ENCODE results near the gene SEC24C. TPM values are rescaled to one million over a fixed set of nuclear protein-coding genes. Genes with fewer than 3 reads are reported as not detected.
"Not testable (repeated sequence)": the region's sequence is repeated elsewhere in the genome, so short reads cannot be mapped to it uniquely, and the experiment has no call there.

The SEC24C gene
- total RNA-seq, 2 donors from 2014 or later = 29.1 to 30.3 TPM

GRCh38 chr10:73714483-73714882 is 29.7 kb upstream of the SEC24C start:
- H3K4me1 ChIP-seq; intact Hi-C loops (cut with DNase I); H3K9me3 ChIP-seq; H3K4me3 ChIP-seq; DNase-seq; ATAC-seq; H3K27me3 ChIP-seq; H3K27ac ChIP-seq: not testable (repeated sequence)
- 49 to 61% methylated on average over 3 of the region's 3 CpGs for WGBS, 2 donors
- H3K36me3 ChIP-seq (replicated peaks in 1 of 2; ENCODE audit: insufficient read depth in 1 of 2, low read depth in 2 of 2) = peaks cover 0 to 28% of the 10 kb centered on the region in 2 donors

GRCh38 chr10:73715179-73716156 is 28.7 kb upstream of the SEC24C start:
- intact Hi-C loops (cut with DNase I); H3K4me1 ChIP-seq; H3K4me3 ChIP-seq; H3K27ac ChIP-seq; H3K9me3 ChIP-seq; ATAC-seq; H3K27me3 ChIP-seq; DNase-seq: not testable (repeated sequence)
- H3K36me3 ChIP-seq (replicated peaks in 1 of 2; ENCODE audit: insufficient read depth in 1 of 2, low read depth in 2 of 2) = peaks cover 5 to 27% of the 10 kb centered on the region in 2 donors
- 87 to 93% methylated on average over 15 to 17 of the region's 17 CpGs for WGBS, 2 donors

- Histone ChIP-seq H3K27ac (no peak overlapping the region), H3K36me3 (replicated peaks in 1 of 2; ENCODE audit: insufficient read depth in 1 of 2, low read depth in 2 of 2) (peaks cover 5 to 32% of the 10 kb centered on the region in 2 donors), H3K27me3 (no peaks in the 10 kb centered on the region), H3K4me1 (no peaks in the 10 kb centered on the region), H3K9me3 (no peaks in the 10 kb centered on the region), H3K4me3 (no peak overlapping the region)
- 64 to 69% methylated on average over 1 of the region's 1 CpG for WGBS, 2 donors
- ATAC-seq = no peak
- intact Hi-C loops (cut with DNase I) = no loop called here
- TF ChIP-seq CTCF (IDR thresholded peaks at IDR 0.05) (no peak), POLR2A (IDR thresholded peaks at IDR 0.05) (no peak)
- no peak for DNase-seq
Observed at GRCh38 chr10:73716251-73716650, 27.9 kb upstream of the SEC24C start.

- TF ChIP-seq CTCF (IDR thresholded peaks at IDR 0.05) (no peak), POLR2A (IDR thresholded peaks at IDR 0.05) (peak in 1 of 3 donors; percentile 5)
- intact Hi-C loops (cut with DNase I) = no loop called here
- Histone ChIP-seq H3K4me3 (no peak overlapping the region), H3K36me3 (replicated peaks in 1 of 2; ENCODE audit: insufficient read depth in 1 of 2, low read depth in 2 of 2) (peaks cover 5 to 32% of the 10 kb centered on the region in 2 donors), H3K4me1 (no peaks in the 10 kb centered on the region), H3K9me3 (no peaks in the 10 kb centered on the region), H3K27me3 (no peaks in the 10 kb centered on the region), H3K27ac (peak overlapping the region in 1 of 4 donors; percentile 54)
- DNase-seq (no peak), ATAC-seq (no peak)
- 59 to 73% methylated on average over 5 of the region's 5 CpGs for WGBS, 2 donors
Observed at GRCh38 chr10:73717556-73717955, 26.6 kb upstream of the SEC24C start.

- H3K27ac ChIP-seq = peak overlapping the region in 1 of 4 donors; percentile 59
- WGBS, 2 donors = 81 to 88% methylated on average over 4 of the region's 4 CpGs
- H3K27me3 ChIP-seq; intact Hi-C loops (cut with DNase I); ATAC-seq; H3K4me3 ChIP-seq; H3K9me3 ChIP-seq; H3K4me1 ChIP-seq: not testable (repeated sequence)
- peaks cover 5 to 39% of the 10 kb centered on the region in 2 donors for H3K36me3 ChIP-seq (replicated peaks in 1 of 2; ENCODE audit: insufficient read depth in 1 of 2, low read depth in 2 of 2)
- TF ChIP-seq POLR2A (IDR thresholded peaks at IDR 0.05) = peak in 1 of 3 donors; percentile 21
- DNase-seq = peak in 1 of 4 donors; percentile 34
Observed at GRCh38 chr10:73720561-73720960, 23.6 kb upstream of the SEC24C start.

GRCh38 chr10:73723516-73723915 is 20.7 kb upstream of the SEC24C start:
- TF ChIP-seq POLR2A (IDR thresholded peaks at IDR 0.05) (no peak), CTCF (IDR thresholded peaks at IDR 0.05) (no peak)
- ATAC-seq = no peak
- Histone ChIP-seq H3K27ac (no peak overlapping the region), H3K4me3 (no peak overlapping the region), H3K36me3 (replicated peaks in 1 of 2; ENCODE audit: insufficient read depth in 1 of 2, low read depth in 2 of 2) (peaks cover 5 to 29% of the 10 kb centered on the region in 2 donors), H3K27me3 (no peaks in the 10 kb centered on the region), H3K4me1 (no peaks in the 10 kb centered on the region), H3K9me3 (no peaks in the 10 kb centered on the region)
- DNase-seq = no peak
- 66 to 82% methylated on average over 4 of the region's 4 CpGs for WGBS, 2 donors
- intact Hi-C loops (cut with DNase I) = no loop called here

GRCh38 chr10:73729781-73730152 is 14.4 kb upstream of the SEC24C start:
- intact Hi-C loops (cut with DNase I); H3K9me3 ChIP-seq; H3K27me3 ChIP-seq; H3K36me3 ChIP-seq (replicated peaks in 1 of 2; ENCODE audit: insufficient read depth in 1 of 2, low read depth in 2 of 2): not testable (repeated sequence)
- Histone ChIP-seq H3K27ac (peak overlapping the region; percentile 84 to 97 (median 92)), H3K4me3 (peak overlapping the region; percentile 72 to 79), H3K4me1 (peaks cover 26% of the 10 kb centered on the region)
- ATAC-seq = peak; percentile 35
- 0% methylated on average over 9 of the region's 9 CpGs for WGBS, 2 donors
- DNase-seq = peak in 1 of 4 donors; percentile 61
